Central memory CD8-positive, alpha-beta T cell (primary cell): Measurements from ENCODE around the gene ST6GALNAC3.

Source experiments
- ATAC-seq: fragments of 150-1000 bp; cut with Tn5 transposase; replicated peaks from 2 replicates; pipeline ENCODE4 v1.10.0; 2022; ENCODE audit warnings: mild to moderate bottlenecking, moderate FRiP score, moderate number of reproducible peaks; ENCODE audit not compliant: poor library complexity, severe bottlenecking; ENCODE audit errors: extremely low read depth
- DNase-seq, 2 donors: peaks; one replicate each; pipeline ENCODE4 v3.0.0; 2021; ENCODE audit warnings: low spot score in 2 of 2
- H3K27ac Mint-ChIP-seq: one replicate; pipeline ENCODE4 v1.8.0; 2022; ENCODE audit warnings: low read depth, mild to moderate bottlenecking, moderate library complexity, mixed read lengths
- H3K27me3 Mint-ChIP-seq: one replicate; pipeline ENCODE4 v1.8.0; 2022; ENCODE audit warnings: mixed read lengths
- H3K36me3 Mint-ChIP-seq: one replicate; pipeline ENCODE4 v1.8.0; 2022; ENCODE audit warnings: mild to moderate bottlenecking, moderate library complexity, mixed read lengths; ENCODE audit not compliant: insufficient read depth
- H3K4me1 Mint-ChIP-seq: one replicate; pipeline ENCODE4 v1.8.0; 2022; ENCODE audit warnings: mixed read lengths
- H3K4me3 Mint-ChIP-seq: one replicate; pipeline ENCODE4 v1.8.0; 2022; ENCODE audit warnings: mild to moderate bottlenecking, moderate library complexity, mixed read lengths
- H3K9me3 Mint-ChIP-seq: one replicate; pipeline ENCODE4 v1.8.0; 2022; ENCODE audit warnings: mixed read lengths

The ST6GALNAC3 gene

GRCh38 chr1:76074321-76075187 lies at the start of gene ST6GALNAC3:
Gene ST6GALNAC3 (plus strand): TSS chr1:76074746.
- Mint-ChIP-seq H3K9me3 (no peaks in the 10 kb centered on the region), H3K4me3 (peak within 1 kb of the TSS; percentile 80), H3K27me3 (no peaks in the 10 kb centered on the region), H3K4me1 (peaks cover 13% of the 10 kb centered on the region), H3K36me3 (peaks cover 6% of the 10 kb centered on the region), H3K27ac (peak within 1 kb of the TSS; percentile 71)
- DNase-seq (peak; percentile 30 to 41), ATAC-seq (peak; percentile 89)

GRCh38 chr1:76027341-76027740 lies 47.2 kb upstream of the ST6GALNAC3 start:
- H3K36me3 Mint-ChIP-seq, result peaks cover 4% of the 10 kb centered on the region
- no peak overlapping the region for H3K27ac Mint-ChIP-seq
- ATAC-seq (no peak), DNase-seq (no peak)
- no peak overlapping the region for H3K4me3 Mint-ChIP-seq
- no peaks in the 10 kb centered on the region for H3K4me1 Mint-ChIP-seq
- peaks cover 20% of the 10 kb centered on the region for H3K27me3 Mint-ChIP-seq
- no peaks in the 10 kb centered on the region for H3K9me3 Mint-ChIP-seq

- peaks cover 7% of the 10 kb centered on the region for H3K36me3 Mint-ChIP-seq
- H3K27ac Mint-ChIP-seq, result no peak overlapping the region
- no peaks in the 10 kb centered on the region for H3K4me1 Mint-ChIP-seq
- H3K9me3 Mint-ChIP-seq, result no peaks in the 10 kb centered on the region
- no peak for ATAC-seq
- H3K4me3 Mint-ChIP-seq, result no peak overlapping the region
- DNase-seq, result no peak
- H3K27me3 Mint-ChIP-seq, result peaks cover 20% of the 10 kb centered on the region
Measured at GRCh38 chr1:76029331-76029730, 45.2 kb upstream of the ST6GALNAC3 start.

GRCh38 chr1:76031496-76031895 lies 43.0 kb upstream of the ST6GALNAC3 start:
- DNase-seq, result no peak

GRCh38 chr1:76033800-76034475 lies 40.6 kb upstream of the ST6GALNAC3 start:
- DNase-seq (no peak), ATAC-seq (no peak)
- no peak overlapping the region for H3K27ac Mint-ChIP-seq
- no peaks in the 10 kb centered on the region for H3K4me1 Mint-ChIP-seq
- no peak overlapping the region for H3K4me3 Mint-ChIP-seq
- H3K9me3 Mint-ChIP-seq, result no peaks in the 10 kb centered on the region
- peaks cover 3% of the 10 kb centered on the region for H3K36me3 Mint-ChIP-seq
- no peaks in the 10 kb centered on the region for H3K27me3 Mint-ChIP-seq

More at GRCh38 chr1:76031496-76031895, 43.0 kb upstream of the ST6GALNAC3 start:
- Mint-ChIP-seq H3K9me3 (no peaks in the 10 kb centered on the region), H3K4me1 (no peaks in the 10 kb centered on the region), H3K4me3 (no peak overlapping the region), H3K36me3 (peaks cover 5% of the 10 kb centered on the region), H3K27me3 (peaks cover 15% of the 10 kb centered on the region), H3K27ac (no peak overlapping the region)
- no peak for ATAC-seq

- Mint-ChIP-seq H3K4me1 (no peaks in the 10 kb centered on the region), H3K4me3 (no peak overlapping the region), H3K27me3 (peaks cover 5% of the 10 kb centered on the region), H3K9me3 (no peaks in the 10 kb centered on the region), H3K36me3 (peaks cover 3% of the 10 kb centered on the region), H3K27ac (no peak overlapping the region)
- no peak for ATAC-seq
- DNase-seq, result no peak
Measured at GRCh38 chr1:76035053-76035452, 39.5 kb upstream of the ST6GALNAC3 start.

GRCh38 chr1:76037324-76037723 lies 37.2 kb upstream of the ST6GALNAC3 start:
- Mint-ChIP-seq H3K27ac (no peak overlapping the region), H3K36me3 (peaks cover 3% of the 10 kb centered on the region), H3K4me3 (no peak overlapping the region), H3K4me1 (no peaks in the 10 kb centered on the region), H3K27me3 (peaks cover 25% of the 10 kb centered on the region), H3K9me3 (no peaks in the 10 kb centered on the region)
- DNase-seq, result no peak
- no peak for ATAC-seq

- Mint-ChIP-seq H3K27me3 (peaks cover 25% of the 10 kb centered on the region), H3K4me3 (no peak overlapping the region), H3K9me3 (no peaks in the 10 kb centered on the region), H3K36me3 (no peaks in the 10 kb centered on the region), H3K4me1 (no peaks in the 10 kb centered on the region), H3K27ac (no peak overlapping the region)
- ATAC-seq (no peak), DNase-seq (no peak)
Measured at GRCh38 chr1:76038287-76039004, 36.1 kb upstream of the ST6GALNAC3 start.

GRCh38 chr1:76046149-76046548 lies 28.4 kb upstream of the ST6GALNAC3 start:
- no peak overlapping the region for H3K4me3 Mint-ChIP-seq
- H3K36me3 Mint-ChIP-seq, result no peaks in the 10 kb centered on the region
- no peaks in the 10 kb centered on the region for H3K4me1 Mint-ChIP-seq
- no peaks in the 10 kb centered on the region for H3K9me3 Mint-ChIP-seq
- DNase-seq (no peak), ATAC-seq (no peak)
- H3K27ac Mint-ChIP-seq, result no peak overlapping the region
- peaks cover 10% of the 10 kb centered on the region for H3K27me3 Mint-ChIP-seq

GRCh38 chr1:76048219-76048618 lies 26.3 kb upstream of the ST6GALNAC3 start:
- Mint-ChIP-seq H3K27me3 (peaks cover 22% of the 10 kb centered on the region), H3K4me1 (no peaks in the 10 kb centered on the region), H3K27ac (no peak overlapping the region), H3K4me3 (no peak overlapping the region), H3K9me3 (no peaks in the 10 kb centered on the region), H3K36me3 (no peaks in the 10 kb centered on the region)
- no peak for ATAC-seq
- DNase-seq, result no peak

- Mint-ChIP-seq H3K4me1 (no peaks in the 10 kb centered on the region), H3K4me3 (no peak overlapping the region), H3K27ac (no peak overlapping the region), H3K36me3 (no peaks in the 10 kb centered on the region), H3K27me3 (peaks cover 26% of the 10 kb centered on the region), H3K9me3 (no peaks in the 10 kb centered on the region)
- ATAC-seq (no peak), DNase-seq (no peak)
Measured at GRCh38 chr1:76048926-76049325, 25.6 kb upstream of the ST6GALNAC3 start.

- H3K4me1 Mint-ChIP-seq, result no peaks in the 10 kb centered on the region
- ATAC-seq (no peak), DNase-seq (no peak)
- H3K9me3 Mint-ChIP-seq, result no peaks in the 10 kb centered on the region
- no peak overlapping the region for H3K4me3 Mint-ChIP-seq
- H3K36me3 Mint-ChIP-seq, result no peaks in the 10 kb centered on the region
- H3K27ac Mint-ChIP-seq, result no peak overlapping the region
- H3K27me3 Mint-ChIP-seq, result peaks cover 32% of the 10 kb centered on the region
Measured at GRCh38 chr1:76049498-76049897, 25.0 kb upstream of the ST6GALNAC3 start.
